ENCODE results near the gene FDX2.

GRCh38 chr19:10346509-10346908, 30.7 kb upstream of the FDX2 start:
- no peak for TF ChIP-seq ZNF329 (CRISPR knock-in tag; IDR thresholded peaks at IDR 0.05; ENCODE audit: low read depth)
- no peak for TF ChIP-seq ZFP36 (IDR thresholded peaks at IDR 0.05; ENCODE audit: borderline replicate concordance, low read depth, low read length, partially characterized antibody)
- no peak for TF ChIP-seq EZH2 (conservative IDR thresholded peaks at IDR 0.05; ENCODE audit: low read depth, low read length)
- TF ChIP-seq ESRRA (CRISPR knock-in tag; IDR thresholded peaks at IDR 0.05; ENCODE audit: low read depth): no peak
- TF ChIP-seq ZNF609 (CRISPR knock-in tag; IDR thresholded peaks at IDR 0.05; ENCODE audit: borderline replicate concordance): no peak
- TF ChIP-seq EP300 (IDR thresholded peaks at IDR 0.05; ENCODE audit: low read depth in 2 of 2, low read length in 2 of 2): no peak
- no peak for TF ChIP-seq EP300 (CRISPR knock-in tag; IDR thresholded peaks at IDR 0.05; ENCODE audit: borderline replicate concordance)
